H9 (cell line): ENCODE results near the gene SOWAHC. TPM values are rescaled to one million over a fixed set of nuclear protein-coding genes. Genes with fewer than 3 reads are reported as not detected.
"Not testable (repeated sequence)": the region's sequence is repeated elsewhere in the genome, so short reads cannot be mapped to it uniquely, and the experiment has no call there.

Source experiments
- DNase-seq: peaks from one replicate; pipeline ENCODE4 v3.0.0-alpha.2; 2017
- H2AFZ ChIP-seq: one replicate; pipeline ENCODE4 v1.6.1; 2013; ENCODE audit warnings: mild to moderate bottlenecking, low read length, control low read depth, moderate library complexity
- H2AK5ac ChIP-seq: 2 replicates; pipeline ENCODE4 v1.6.1; 2013; ENCODE audit warnings: low read length, control low read depth, mixed read lengths; ENCODE audit not compliant: insufficient read length
- H2BK120ac ChIP-seq: one replicate; pipeline ENCODE4 v1.6.1; 2013; ENCODE audit warnings: low read depth, mild to moderate bottlenecking, low read length, control low read depth, inconsistent platforms; ENCODE audit not compliant: poor library complexity, severe bottlenecking
- H2BK12ac ChIP-seq: 2 replicates; pipeline ENCODE4 v1.6.1; 2013; ENCODE audit warnings: low read length, control low read depth, mixed read lengths, low read depth; ENCODE audit not compliant: insufficient read length
- H2BK15ac ChIP-seq: 2 replicates; pipeline ENCODE4 v1.6.1; 2013; ENCODE audit warnings: low read depth, low read length, control low read depth
- H2BK20ac ChIP-seq: one replicate; pipeline ENCODE4 v1.6.1; 2013; ENCODE audit warnings: low read depth, mild to moderate bottlenecking, low read length, control low read depth, inconsistent platforms; ENCODE audit not compliant: poor library complexity, severe bottlenecking
- H2BK5ac ChIP-seq: 2 replicates; pipeline ENCODE4 v1.6.1; 2013; ENCODE audit warnings: low read length, control low read depth, mixed read lengths; ENCODE audit not compliant: insufficient read length
- H3K14ac ChIP-seq: 2 replicates; pipeline ENCODE4 v1.6.1; 2013; ENCODE audit warnings: low read length, control low read depth; ENCODE audit not compliant: insufficient read depth
- H3K18ac ChIP-seq: 2 replicates; pipeline ENCODE4 v1.6.1; 2013; ENCODE audit warnings: low read depth, mild to moderate bottlenecking, mixed read lengths, low read length, control low read depth; ENCODE audit not compliant: insufficient read length
- H3K23ac ChIP-seq: 2 replicates; pipeline ENCODE4 v1.6.1; 2013; ENCODE audit warnings: low read length, control low read depth, mixed read lengths, low read depth; ENCODE audit not compliant: insufficient read length
- H3K23me2 ChIP-seq: 2 replicates; pipeline ENCODE4 v1.6.1; 2013; ENCODE audit warnings: low read depth, mild to moderate bottlenecking, mixed read lengths, low read length, control low read depth; ENCODE audit not compliant: insufficient read length, poor library complexity, severe bottlenecking
- H3K27ac ChIP-seq: 2 replicates; pipeline ENCODE4 v1.5.1; 2013; ENCODE audit warnings: low read length, control low read depth, mixed read lengths, low read depth; ENCODE audit not compliant: insufficient read length
- H3K27me3 ChIP-seq: 2 replicates; pipeline ENCODE4 v1.6.1; 2013; ENCODE audit warnings: low read length, control low read depth, inconsistent platforms; ENCODE audit not compliant: insufficient read depth
- H3K4ac ChIP-seq: 2 replicates; pipeline ENCODE4 v1.6.1; 2013; ENCODE audit warnings: low read depth, mild to moderate bottlenecking, control low read depth, inconsistent platforms, low read length, moderate library complexity
- H3K4me1 ChIP-seq: 2 replicates; pipeline ENCODE4 v1.6.1; 2013; ENCODE audit warnings: low read length, control low read depth, inconsistent platforms; ENCODE audit not compliant: insufficient read depth
- H3K4me2 ChIP-seq: 2 replicates; pipeline ENCODE4 v1.6.1; 2013; ENCODE audit warnings: low read length, control low read depth, mixed read lengths; ENCODE audit not compliant: insufficient read length, insufficient read depth
- H3K56ac ChIP-seq: 2 replicates; pipeline ENCODE4 v1.6.1; 2013; ENCODE audit warnings: low read depth, mild to moderate bottlenecking, mixed read lengths, low read length, control low read depth; ENCODE audit not compliant: insufficient read length
- H3K79me1 ChIP-seq: 2 replicates; pipeline ENCODE4 v1.6.1; 2013; ENCODE audit warnings: low read depth, mild to moderate bottlenecking, moderate library complexity, low read length, control low read depth, inconsistent platforms; ENCODE audit not compliant: insufficient read depth, poor library complexity, severe bottlenecking
- H3K79me2 ChIP-seq: 2 replicates; pipeline ENCODE4 v1.6.1; 2013; ENCODE audit warnings: low read length, control low read depth, inconsistent platforms; ENCODE audit not compliant: insufficient read depth
- H3K9ac ChIP-seq: 2 replicates; pipeline ENCODE4 v1.6.1; 2013; ENCODE audit warnings: low read length, control low read depth, mixed read lengths; ENCODE audit not compliant: insufficient read length; ENCODE audit errors: extremely low read depth
- H3K9me3 ChIP-seq: one replicate; pipeline ENCODE4 v1.6.1; 2013; ENCODE audit warnings: low read depth, low read length, inconsistent platforms; ENCODE audit not compliant: control insufficient read depth
- H3T11ph ChIP-seq: one replicate; pipeline ENCODE4 v1.6.1; 2013; ENCODE audit warnings: mild to moderate bottlenecking, low read length, control low read depth, inconsistent platforms
- H4K20me1 ChIP-seq: one replicate; pipeline ENCODE4 v1.6.1; 2013; ENCODE audit not compliant: control insufficient read depth, insufficient read length, insufficient read depth
- H4K5ac ChIP-seq: 2 replicates; pipeline ENCODE4 v1.6.1; 2013; ENCODE audit warnings: low read depth, mild to moderate bottlenecking, mixed read lengths, low read length, control low read depth; ENCODE audit not compliant: insufficient read length
- H4K8ac ChIP-seq: replicated peaks from 2 replicates; pipeline ENCODE4 v1.6.1; 2013; ENCODE audit warnings: low read length, control low read depth, mixed read lengths, low read depth; ENCODE audit not compliant: insufficient read length
- H4K91ac ChIP-seq: 2 replicates; pipeline ENCODE4 v1.6.1; 2013; ENCODE audit warnings: low read depth, mild to moderate bottlenecking, moderate library complexity, mixed read lengths, low read length, control low read depth; ENCODE audit not compliant: insufficient read length
- H3K27ac Mint-ChIP-seq, 3 experiments: 2 replicates in 2 of 3; 3 replicates in 1 of 3; pipeline ENCODE4 v1.8.0; 2020 to 2021; ENCODE audit warnings: mixed read lengths in 3 of 3, mild to moderate bottlenecking in 1 of 3, moderate library complexity in 1 of 3
- H3K27me3 Mint-ChIP-seq: 2 replicates; pipeline ENCODE4 v1.8.0; 2021; ENCODE audit warnings: low read depth, mild to moderate bottlenecking, moderate library complexity, mixed read lengths
- H3K36me3 Mint-ChIP-seq, 3 experiments: 2 replicates in 2 of 3; 3 replicates in 1 of 3; pipeline ENCODE4 v1.8.0; 2020 to 2021; ENCODE audit warnings: low read depth in 3 of 3, mixed read lengths in 3 of 3; ENCODE audit not compliant: insufficient read depth in 1 of 3
- H3K4me1 Mint-ChIP-seq, 2 experiments: 2 replicates each; pipeline ENCODE4 v1.8.0; 2020; ENCODE audit warnings: mixed read lengths in 2 of 2
- H3K4me3 Mint-ChIP-seq, 2 experiments: 2 replicates in 1 of 2; 3 replicates in 1 of 2; pipeline ENCODE4 v1.8.0; 2020 to 2021; ENCODE audit warnings: mild to moderate bottlenecking in 2 of 2, mixed read lengths in 2 of 2, moderate library complexity in 1 of 2
- H3K9me3 Mint-ChIP-seq, 2 experiments: 2 replicates in 1 of 2; 3 replicates in 1 of 2; pipeline ENCODE4 v1.8.0; 2020; ENCODE audit warnings: mild to moderate bottlenecking in 2 of 2, mixed read lengths in 2 of 2, moderate library complexity in 1 of 2
- CTCF ChIP-seq: fragments of 200-600 bp; sonication (generic); conservative IDR thresholded peaks from 3 replicates; pipeline ENCODE4 v1.8.0; 2021; ENCODE audit warnings: antibody characterized with exemption, mild to moderate bottlenecking
- WGBS: extraction: QIAGEN DNeasy Blood & Tissue Kit; methylation state at CpG from one replicate; pipeline ENCODE4 v1.1.7; 2013; ENCODE audit warnings: missing lambda C conversion rate, low lambda C conversion rate, mixed read lengths; ENCODE audit not compliant: insufficient read length; ENCODE audit errors: extremely low coverage; 5-methylcytosine and 5-hydroxymethylcytosine counted together
- total RNA-seq: library from RNA; stranded (reverse); gene quantifications from 2 replicates; pipeline ENCODE4 v1.2.1, GENCODE V29; 2021

SOWAHC gene
- total RNA-seq, 1 experiment from 2014 or later, result 20.1 TPM

GRCh38 chr2:109638795-109639194 lies 24.6 kb downstream of the SOWAHC start:
- Histone ChIP-seq H4K8ac (no peak overlapping the region), H4K5ac (no peak overlapping the region), H2AFZ (no peak overlapping the region), H2BK120ac (no peak overlapping the region), H2AK5ac (no peak overlapping the region), H3K9me3 (no peaks in the 10 kb centered on the region), H2BK12ac (no peak overlapping the region), H2BK5ac (no peak overlapping the region), H3K79me2 (no peaks in the 10 kb centered on the region), H3K56ac (no peak overlapping the region), H3K9ac (no peak overlapping the region), H3K23me2 (no peaks in the 10 kb centered on the region), H3K18ac (no peak overlapping the region), H3K79me1 (no peaks in the 10 kb centered on the region), H4K20me1 (no peaks in the 10 kb centered on the region), H2BK20ac (no peak overlapping the region), H3K27ac (no peak overlapping the region), H3K4me2 (no peak overlapping the region), H3K4me1 (no peaks in the 10 kb centered on the region), H3K27me3 (no peaks in the 10 kb centered on the region), H3T11ph (no peak overlapping the region), H3K23ac (no peak overlapping the region), H3K14ac (no peak overlapping the region), H2BK15ac (no peak overlapping the region), H3K4ac (no peak overlapping the region), H4K91ac (no peak overlapping the region)
- Mint-ChIP-seq H3K27me3 (no peaks in the 10 kb centered on the region), H3K36me3 (no peaks in the 10 kb centered on the region), H3K27ac (no peak overlapping the region), H3K9me3 (no peaks in the 10 kb centered on the region), H3K4me1 (no peaks in the 10 kb centered on the region), H3K4me3 (no peak overlapping the region)
- no CpG with 5 or more reads among the region's 3 CpGs for WGBS
- TF ChIP-seq CTCF, result no peak
- DNase-seq, result no peak

DNA sequence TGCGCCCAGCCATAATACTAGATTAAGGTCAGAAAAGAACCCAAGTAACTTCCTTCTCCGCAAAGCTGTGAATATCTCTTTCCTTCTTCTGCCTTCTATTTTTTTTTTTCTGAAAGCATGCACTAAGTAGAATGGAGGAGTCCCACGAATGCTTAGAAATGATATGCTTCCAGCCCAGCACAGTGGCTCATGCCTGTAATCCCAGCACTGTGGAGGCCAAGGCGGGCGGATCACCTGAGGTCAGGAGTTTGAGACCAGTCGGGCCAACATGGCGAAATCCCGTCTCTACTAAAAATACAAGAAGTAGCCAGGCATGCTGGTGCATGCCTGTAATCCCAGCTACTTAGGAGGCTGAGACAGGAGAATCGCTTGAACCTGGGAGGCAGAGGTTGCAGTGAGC lies 25.8 kb downstream of the SOWAHC start:
- WGBS, result no CpG with 5 or more reads among the region's 9 CpGs
- not testable (repeated sequence) for H3K27ac ChIP-seq, H3K14ac ChIP-seq

More for the DNA sequence above, 25.8 kb downstream of the SOWAHC start:
- not testable (repeated sequence) for H2BK15ac ChIP-seq, H3K56ac ChIP-seq, H3K4me3 Mint-ChIP-seq, H3K4me1 ChIP-seq, H3K36me3 Mint-ChIP-seq, H3K18ac ChIP-seq, H3T11ph ChIP-seq, H3K79me1 ChIP-seq, H2BK120ac ChIP-seq, H3K23me2 ChIP-seq, H4K8ac ChIP-seq, H3K4me2 ChIP-seq, DNase-seq, H3K4ac ChIP-seq, H3K27me3 ChIP-seq, H3K9me3 ChIP-seq, H3K79me2 ChIP-seq, H2BK20ac ChIP-seq, H4K20me1 ChIP-seq, H3K9me3 Mint-ChIP-seq, H3K27me3 Mint-ChIP-seq, H3K23ac ChIP-seq, H3K9ac ChIP-seq, H2BK12ac ChIP-seq, H4K91ac ChIP-seq, H2AFZ ChIP-seq, H2BK5ac ChIP-seq, H3K4me1 Mint-ChIP-seq, H2AK5ac ChIP-seq, H4K5ac ChIP-seq
- H3K27ac Mint-ChIP-seq, result peak overlapping the region in 1 of 3 experiments; percentile 49; a peak in 1 of 7 replicates
